GM12865 (cell line): ENCODE measurements around the gene GAREM2.

Experiments used
- DNase-seq: peaks from one replicate; pipeline ENCODE4 v3.0.0; 2010; ENCODE audit warnings: low read depth
- H3K4me3 ChIP-seq: 2 replicates; pipeline ENCODE4 v1.5.1; 2011; ENCODE audit warnings: mild to moderate bottlenecking, low read depth, low read length, control low read depth
- CTCF ChIP-seq: IDR thresholded peaks from 2 replicates; pipeline ENCODE4 v1.5.1; 2011; ENCODE audit warnings: low read length, control low read depth, low read depth, inconsistent platforms; ENCODE audit not compliant: insufficient read depth; ENCODE audit errors: missing control alignments

Gene GAREM2

DNA sequence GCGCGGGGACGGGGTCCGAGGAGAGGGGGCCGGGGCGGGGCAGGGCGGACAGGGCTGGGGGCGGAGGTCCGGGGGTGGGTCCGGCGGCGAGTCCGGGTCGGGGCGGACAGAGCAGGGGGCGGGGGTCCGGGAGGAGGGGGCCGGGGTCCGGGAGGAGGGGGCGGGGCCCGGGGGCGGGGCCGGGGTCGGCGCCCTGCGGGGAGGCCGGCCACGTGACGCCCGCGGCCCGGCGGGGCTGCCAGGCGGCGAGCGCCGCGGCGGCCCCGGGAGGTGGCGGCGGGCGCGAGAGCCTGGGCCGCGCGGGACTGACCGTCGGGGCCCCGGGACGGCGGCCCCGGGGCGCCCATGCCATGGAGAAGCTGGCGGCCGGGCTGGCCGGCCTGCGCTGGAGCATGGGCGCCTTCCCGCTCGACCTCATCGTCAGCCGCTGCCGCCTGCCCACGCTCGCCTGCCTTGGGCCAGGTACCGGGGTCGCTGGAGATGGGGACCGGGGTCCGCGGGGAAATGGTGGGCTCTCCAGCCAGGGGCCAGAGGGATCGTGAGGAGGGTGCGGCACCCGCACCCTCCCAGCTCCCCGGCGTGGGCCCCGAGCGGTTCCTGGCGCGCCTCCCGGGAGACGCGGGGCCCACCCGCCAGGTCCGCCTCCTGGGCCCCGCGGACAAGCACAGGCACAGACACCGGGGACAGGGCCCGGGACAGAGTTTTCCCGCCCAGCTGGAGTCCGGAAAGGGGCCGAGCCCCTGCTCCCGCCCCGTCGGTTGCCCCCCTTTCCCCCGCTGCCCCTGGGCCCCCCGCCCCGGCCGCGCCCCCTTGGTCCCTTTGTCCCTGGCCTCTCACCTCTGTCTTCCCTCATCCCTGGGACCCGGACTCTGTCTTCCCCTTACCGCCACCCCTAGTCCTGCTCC is at the start of gene GAREM2:
GAREM2 (plus strand) TSS at position 218 of the 905 bp plus-strand sequence; CDS start at position 351, 133 bp downstream.
- TF ChIP-seq CTCF, result no peak
- DNase-seq, result no peak
- H3K4me3 ChIP-seq, result no peak within 1 kb of the TSS

GRCh38 chr2:26123426-26123825 is 49.5 kb upstream of the GAREM2 start:
- no peak overlapping the region for H3K4me3 ChIP-seq
- DNase-seq, result no peak
- no peak for TF ChIP-seq CTCF

DNA sequence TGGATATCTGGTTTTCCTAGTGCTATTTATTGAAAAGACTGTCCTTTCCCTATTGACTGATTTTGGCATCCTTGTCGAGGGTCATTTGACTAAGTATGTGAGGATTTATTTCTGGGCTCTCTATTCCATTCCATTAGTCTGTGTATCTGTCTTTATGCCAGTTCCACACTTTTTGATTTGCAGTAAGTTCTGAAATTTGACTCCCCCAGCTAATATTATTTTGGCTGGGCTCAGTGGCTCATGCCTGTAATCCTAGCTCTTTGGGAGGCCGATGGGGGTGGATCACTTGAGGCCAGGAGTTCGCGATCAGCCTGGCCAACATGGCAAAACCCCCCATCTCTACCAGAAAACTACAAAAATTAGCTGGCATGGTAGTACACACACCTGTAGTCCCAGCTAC is 46.8 kb upstream of the GAREM2 start:
- H3K4me3 ChIP-seq, result no peak overlapping the region
- TF ChIP-seq CTCF, result no peak
- DNase-seq, result no peak

GRCh38 chr2:26128176-26128575 is 44.7 kb upstream of the GAREM2 start:
- no peak for DNase-seq

DNA sequence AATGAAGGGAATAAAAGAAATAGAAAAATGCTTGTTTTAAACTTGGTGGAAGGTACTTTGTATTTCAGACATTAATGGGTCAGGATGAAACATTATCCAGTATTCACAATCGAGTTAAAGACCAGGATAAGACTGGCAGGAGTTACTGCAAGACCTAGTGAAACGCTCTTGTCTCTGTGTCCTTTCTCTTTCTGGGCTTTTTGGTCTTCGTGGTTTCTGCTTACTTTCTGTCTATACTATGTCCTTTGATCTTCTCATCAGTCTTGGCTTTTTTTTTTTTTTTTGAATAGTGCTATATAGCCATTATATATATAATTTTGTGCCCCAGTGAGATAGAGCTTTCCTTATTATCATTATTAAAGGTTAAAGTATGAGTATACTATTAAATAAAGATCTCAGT is 42.1 kb upstream of the GAREM2 start:
- TF ChIP-seq CTCF, result no peak
- H3K4me3 ChIP-seq, result no peak overlapping the region
- peak; percentile 16 for DNase-seq

More at GRCh38 chr2:26128176-26128575, 44.7 kb upstream of the GAREM2 start:
- no peak for TF ChIP-seq CTCF
- H3K4me3 ChIP-seq, result no peak overlapping the region

DNA sequence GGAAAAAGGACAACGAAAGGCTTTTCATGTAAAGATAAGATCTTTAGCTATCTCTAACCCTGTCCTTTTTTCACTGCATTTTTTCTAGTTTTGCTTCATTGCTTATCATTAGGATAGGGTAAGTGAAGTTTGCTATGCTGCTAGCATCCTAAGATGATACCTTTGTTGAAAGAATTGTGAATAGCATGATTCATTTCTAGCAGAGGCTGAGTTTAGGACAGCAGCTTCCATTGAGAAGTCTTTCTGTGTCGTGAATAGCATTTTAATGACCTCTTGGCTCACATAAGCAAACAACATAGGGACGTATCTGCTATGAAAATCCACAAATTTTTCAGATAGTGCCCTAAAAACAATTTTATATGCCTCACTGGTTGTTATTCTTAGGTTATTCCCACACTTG is 36.4 kb upstream of the GAREM2 start:
- DNase-seq, result no peak
- TF ChIP-seq CTCF, result no peak
- no peak overlapping the region for H3K4me3 ChIP-seq
